HG03571 (cell line): ENCODE measurements around the gene NT5DC2.
"Not testable (repeated sequence)": the region's sequence is repeated elsewhere in the genome, so short reads cannot be mapped to it uniquely, and the experiment has no call there.

ENCODE experiments used
- ATAC-seq: cut with Tn5 transposase; IDR thresholded peaks from one replicate; pipeline ENCODE4 v1.9.1; 2021; ENCODE audit not compliant: unreplicated experiment

Gene NT5DC2

GRCh38 chr3:52537726-52538421 lies 4.2 kb upstream of the NT5DC2 start:
- no peak for ATAC-seq

DNA sequence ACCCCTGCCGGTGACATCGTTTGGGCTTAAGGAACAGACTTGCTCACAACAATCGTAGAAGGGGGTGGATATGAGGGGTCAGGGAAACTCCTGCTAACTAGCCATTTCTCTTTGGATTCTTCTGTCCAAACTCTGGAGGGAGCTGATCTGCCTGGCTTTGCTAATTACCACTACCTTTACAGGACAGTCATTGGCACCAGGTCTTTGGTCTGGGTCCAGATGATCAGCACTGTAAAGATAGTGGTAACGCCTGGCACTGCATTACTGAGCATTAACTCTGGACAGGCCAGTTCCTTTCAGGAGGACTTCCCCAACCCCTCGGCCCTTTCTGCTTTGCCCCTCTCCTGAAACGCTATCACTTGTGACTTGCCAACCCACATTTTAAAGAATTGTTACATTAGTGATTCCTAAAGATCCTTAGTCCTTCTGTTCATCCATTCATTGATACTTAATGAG lies 3.5 kb upstream of the NT5DC2 start:
- no peak for ATAC-seq

- peak; percentile 81 for ATAC-seq
Measured at GRCh38 chr3:52536369-52537164, 2.9 kb upstream of the NT5DC2 start, which contains the start of gene UQCC5. Gene UQCC5, plus strand, starts transcription at chr3:52536605. Its CDS starts 151 bp downstream, at chr3:52536756.

DNA sequence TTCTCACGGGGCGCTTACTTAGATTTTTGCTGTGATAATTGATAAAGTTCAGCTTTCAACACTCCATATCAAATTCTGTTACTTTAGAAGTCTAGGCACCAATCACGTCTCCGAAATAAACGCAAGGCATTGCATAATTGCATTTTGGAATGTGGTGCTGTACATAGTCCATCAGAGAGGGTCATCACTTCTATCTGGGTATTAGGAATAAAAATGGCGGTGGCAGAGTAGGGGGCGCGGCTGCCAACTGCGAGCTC lies 2.4 kb upstream of the NT5DC2 start:
- ATAC-seq = no peak

DNA sequence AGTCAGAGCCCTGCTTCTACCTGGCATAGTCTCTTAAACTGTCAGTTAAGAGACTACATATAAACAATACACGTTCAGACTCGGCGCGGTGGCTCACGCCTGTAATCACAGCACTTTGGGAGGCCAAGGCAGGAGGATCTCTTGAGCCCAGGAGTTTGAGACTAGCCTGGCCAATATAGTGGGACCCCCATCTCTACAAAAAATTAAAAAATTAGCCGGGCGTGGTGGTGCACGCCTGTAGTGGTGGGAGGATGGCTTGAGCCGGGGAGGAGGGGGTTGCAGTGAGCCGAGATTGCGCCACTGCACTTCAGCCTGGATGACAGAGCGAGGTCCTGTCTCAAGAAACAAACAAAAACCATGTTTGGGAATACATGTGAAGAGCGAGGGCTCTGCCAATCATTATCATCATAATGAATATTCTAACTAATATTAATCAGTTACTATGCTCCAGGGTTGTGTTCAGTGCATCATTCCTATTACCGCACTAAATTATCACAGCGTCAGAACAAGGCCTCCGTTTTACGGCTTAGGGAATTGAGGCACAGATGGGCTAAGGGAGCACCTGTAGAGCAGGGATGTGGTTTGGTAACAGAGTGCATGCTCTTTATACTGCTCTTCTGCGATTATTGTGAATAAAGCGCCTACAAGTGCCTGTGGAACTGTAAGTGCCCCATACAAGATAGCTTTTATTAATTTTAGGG lies 1.9 kb upstream of the NT5DC2 start:
- no peak for ATAC-seq

GRCh38 chr3:52534281-52535183 lies 875 bp upstream of the NT5DC2 start:
- no peak for ATAC-seq

DNA sequence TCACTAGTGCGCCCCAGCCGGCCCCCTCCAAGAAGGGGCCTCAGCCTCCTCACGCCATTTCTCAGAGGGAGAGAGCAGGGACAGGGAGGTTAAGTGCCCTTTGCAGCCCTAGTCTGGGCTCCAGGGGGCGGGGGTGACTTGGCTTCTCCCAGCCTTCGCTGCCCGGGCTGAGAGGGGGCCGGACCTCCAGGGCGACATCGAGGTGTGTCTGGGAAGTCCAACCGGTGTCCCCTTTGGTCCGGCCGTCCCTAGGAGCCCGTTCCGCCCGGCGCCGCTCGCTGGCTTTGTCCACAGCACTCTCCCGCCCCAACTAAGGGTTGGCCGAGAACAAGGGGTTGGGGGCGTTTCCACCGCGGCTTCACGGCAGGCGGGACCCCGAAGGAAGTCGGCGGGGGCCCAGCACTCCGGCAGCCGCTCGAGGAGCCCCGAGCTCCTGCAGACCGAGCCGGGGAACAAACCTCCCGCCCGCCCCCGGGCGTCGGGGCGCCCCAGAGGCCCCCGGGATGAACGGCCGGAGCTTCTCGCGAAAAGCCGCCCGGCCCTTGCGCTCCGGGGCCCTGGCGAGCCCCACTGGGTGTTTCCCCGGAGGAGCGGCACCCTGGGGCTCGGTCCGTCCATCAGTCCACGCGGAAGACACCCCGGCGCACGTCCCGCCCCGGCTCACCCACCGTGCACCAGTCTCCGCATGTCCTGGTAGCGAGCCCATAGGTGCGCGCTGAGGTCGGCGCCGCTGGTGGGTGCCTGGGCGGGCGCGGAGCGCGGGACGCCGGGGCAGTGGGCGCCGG lies 627 bp downstream of the NT5DC2 start:
- ATAC-seq = no peak

DNA sequence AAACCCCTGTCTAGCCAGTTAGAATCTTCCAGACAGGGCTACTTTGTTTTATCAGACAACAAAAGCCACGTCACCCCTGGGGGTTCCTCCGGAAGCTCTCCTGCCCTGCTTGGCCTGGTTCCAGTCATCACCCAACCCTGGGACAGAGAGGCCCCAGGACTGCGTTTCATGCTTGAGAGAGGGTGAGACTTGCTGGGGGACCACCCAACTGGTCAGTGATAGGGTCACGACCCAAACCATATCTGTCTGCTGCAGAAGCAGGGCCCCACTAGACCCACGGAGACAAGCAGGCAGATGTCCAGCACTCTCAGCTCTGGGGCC lies 1.2 kb downstream of the NT5DC2 start:
- ATAC-seq = no peak

DNA sequence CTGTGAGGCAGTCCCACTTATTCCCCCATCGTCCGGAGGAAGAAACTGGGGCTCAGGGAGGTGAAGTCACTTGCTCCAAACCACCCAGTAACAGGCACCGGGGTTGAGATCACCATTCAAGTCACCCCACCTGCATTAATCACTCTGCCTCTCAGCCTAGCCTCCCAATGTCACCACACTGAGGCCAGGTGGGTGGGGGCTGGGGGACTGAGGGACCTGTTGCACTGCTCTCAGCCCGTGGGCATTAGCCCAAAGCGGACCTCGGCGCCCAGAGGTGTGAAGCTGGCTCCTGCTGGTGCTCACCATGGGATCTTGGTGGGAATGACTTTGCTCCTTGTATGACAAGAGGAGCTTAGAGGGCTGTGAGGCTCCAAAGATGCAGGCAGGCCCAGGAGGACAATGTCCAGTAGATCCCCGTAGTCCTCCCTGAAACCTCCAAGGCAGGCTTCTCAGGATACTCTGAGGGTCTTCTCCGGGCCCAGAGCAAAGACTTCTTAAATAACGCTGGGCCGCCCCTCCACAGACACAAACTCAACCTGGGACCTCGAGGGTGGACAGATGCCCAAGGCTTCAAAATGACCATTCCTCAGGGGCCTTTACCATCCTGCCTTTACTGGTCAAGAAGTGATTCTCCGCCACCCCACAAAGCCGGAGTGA lies 1.7 kb downstream of the NT5DC2 start:
- no peak for ATAC-seq

DNA sequence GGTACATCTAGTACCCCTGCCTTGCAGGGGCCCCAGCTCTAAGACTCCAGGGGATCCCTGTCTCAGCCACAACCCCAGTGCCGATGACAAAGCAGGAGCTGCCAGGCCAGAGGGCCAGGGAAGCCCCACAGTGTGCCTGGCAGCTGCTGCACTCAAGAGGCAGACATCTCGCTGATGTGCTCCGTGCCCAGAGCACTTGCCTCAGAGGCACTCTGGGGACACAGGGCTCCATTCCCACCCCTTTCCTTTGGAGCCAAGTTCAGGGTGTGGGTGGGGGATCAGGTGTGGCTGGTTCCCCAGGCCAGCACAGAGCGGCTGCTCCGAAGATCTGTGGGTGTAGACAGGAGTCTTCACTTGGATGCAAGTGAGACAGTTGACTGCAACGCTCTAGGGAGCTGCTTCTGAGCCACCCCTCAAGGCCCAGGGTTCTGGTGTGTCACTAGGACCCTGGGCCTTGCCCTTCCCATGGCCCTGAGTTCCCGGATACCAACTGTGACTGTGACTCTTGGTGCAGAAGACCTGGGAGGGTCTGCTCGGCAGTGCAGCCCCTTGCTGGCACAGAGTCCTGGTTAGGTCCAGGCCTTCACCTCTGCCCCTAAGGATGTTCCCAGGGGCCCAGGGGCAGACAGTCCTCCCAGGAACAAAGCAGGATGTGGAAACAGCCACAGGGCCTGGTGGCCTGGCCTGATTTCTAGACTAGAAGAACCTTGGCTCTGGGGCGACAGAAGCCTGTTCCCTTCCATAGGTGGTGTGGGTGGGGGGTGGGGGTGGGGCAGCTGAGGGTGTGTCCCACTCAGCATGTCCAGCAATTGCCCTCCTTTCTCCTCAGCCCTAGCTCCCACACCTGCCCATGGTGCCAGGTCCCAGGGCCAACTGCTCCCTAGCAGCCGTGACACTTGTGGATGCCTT lies 2.5 kb downstream of the NT5DC2 start:
- ATAC-seq = no peak

DNA sequence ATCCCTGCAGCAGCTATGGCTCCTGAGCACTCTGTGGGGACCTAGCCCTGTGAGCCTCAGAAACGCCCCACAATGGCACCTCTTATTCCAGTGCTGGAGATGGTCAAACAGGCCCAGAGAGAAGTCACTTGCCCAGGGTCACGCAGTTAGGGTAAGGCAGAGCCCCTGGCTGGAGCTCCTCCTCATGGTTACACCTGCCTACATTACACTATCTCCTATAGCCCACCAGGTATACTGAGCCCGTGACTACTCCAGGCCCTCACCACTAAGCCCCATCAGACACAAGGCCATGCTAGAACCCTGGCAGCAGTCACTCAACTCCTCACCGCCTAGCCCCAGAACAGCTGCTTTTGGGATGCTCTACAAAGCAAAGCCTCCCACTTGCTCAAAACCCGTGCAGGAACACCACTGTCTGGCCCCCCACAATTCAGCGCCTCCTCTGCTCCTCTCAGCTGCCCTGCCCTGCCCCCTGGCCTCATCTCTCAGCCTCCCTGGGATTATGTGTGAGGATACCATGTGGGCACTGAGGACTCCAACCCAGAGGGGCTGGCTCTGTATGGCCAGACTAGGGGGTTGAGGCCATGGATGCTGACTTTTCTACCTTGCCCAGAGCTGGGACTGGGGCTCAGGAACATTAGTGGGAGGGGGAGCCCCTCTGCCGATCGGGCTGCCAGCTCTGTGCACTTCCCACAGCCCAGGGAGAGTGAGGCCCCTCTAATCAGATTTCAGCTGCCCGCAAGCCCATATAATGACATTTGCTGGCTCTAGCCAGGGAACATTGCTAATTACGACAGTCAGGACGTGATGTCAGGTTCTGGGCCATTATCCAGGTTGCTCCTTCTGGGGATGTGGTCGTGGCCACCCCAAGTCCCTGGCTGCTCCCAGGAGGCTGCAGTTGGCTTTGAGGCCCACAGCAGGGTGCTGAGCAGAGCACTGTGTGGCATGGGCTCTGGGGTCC lies 4.0 kb downstream of the NT5DC2 start:
- ATAC-seq = no peak

DNA sequence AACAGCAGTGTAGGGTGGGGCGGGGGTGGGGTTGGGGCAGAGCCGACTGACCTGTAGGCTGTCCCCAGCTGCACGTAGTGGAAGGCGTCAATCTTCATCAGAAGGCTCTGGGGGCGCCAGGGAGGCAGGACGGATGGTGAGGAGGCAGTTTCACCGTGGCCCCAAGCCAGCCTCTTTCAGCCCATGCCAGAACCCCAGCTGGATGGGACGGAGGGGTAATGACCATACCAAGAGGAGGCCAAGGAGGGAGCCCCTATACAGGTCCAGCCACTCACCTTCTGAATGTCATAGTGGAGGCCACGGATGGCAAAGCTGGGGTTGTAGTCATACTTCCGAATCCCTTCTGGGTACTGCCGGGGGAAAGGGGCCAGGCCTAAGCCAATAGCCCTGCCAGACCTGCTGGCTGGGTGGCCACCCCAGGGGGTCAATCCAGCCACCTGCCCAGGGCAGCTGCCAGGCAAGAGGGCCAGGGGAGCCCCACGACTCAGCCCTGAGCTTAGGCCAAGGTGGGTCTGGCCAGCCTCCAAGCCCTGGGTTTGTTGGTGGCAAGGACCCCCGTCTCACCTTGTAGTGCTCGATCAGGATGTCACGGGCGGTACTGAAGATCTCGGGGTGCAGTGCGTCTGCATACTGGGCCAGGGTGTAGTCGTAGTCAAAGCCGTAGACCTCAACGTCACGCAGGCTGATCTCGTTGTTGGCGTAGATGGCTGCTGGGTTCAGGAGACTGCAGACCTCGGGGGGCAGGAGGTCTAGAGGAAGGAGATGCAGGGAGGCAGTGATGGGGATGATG lies 4.9 kb downstream of the NT5DC2 start:
- ATAC-seq = no peak

- ATAC-seq = no peak
Measured at GRCh38 chr3:52527732-52528585, 5.7 kb downstream of the NT5DC2 start.

GRCh38 chr3:52527039-52527731 lies 6.5 kb downstream of the NT5DC2 start:
- ATAC-seq = no peak

DNA sequence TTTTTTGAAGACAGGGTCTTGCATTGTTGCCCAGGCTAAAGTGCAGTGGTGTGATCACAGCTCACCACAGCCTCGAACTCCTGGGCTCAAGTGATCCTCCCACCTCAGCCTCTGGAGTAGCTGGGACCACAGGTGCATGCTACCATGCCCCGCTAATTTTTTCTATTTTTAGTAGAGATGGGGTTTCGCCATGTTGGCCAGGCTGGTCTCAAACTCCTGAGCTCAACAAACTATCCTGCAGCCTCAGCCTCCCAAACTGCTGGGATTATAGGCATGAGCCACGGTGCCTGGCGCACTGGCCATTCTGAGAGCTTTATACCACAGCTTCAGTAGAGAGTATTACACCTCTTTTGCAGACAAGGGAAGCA lies 7.0 kb downstream of the NT5DC2 start:
- ATAC-seq = not testable (repeated sequence)
